Tibial artery (tissue), 4 donors: ENCODE data around the gene DDHD1.
A peak's percentile ranks its signal among the peaks of the same experiment; 100 is the strongest.

Experiments
- DNase-seq, 2 donors: peaks; one replicate each; pipeline ENCODE4 v3.0.0-alpha.2; 2019
- H3K27ac ChIP-seq, 2 donors: fragments of 200-600 bp; sonication (generic) in 1 of 2; 1 replicate in 1 of 2; 2 replicates in 1 of 2; pipeline ENCODE4 v1.5.1; 2018 to 2019; ENCODE audit warnings: mild to moderate bottlenecking in 1 of 2
- H3K27me3 ChIP-seq, 2 donors: fragments of 200-600 bp; sonication (generic) in 1 of 2; one replicate each; pipeline versions ENCODE4 v1.5.1 to v1.6.0; 2016 to 2019
- H3K36me3 ChIP-seq, 3 donors: fragments of 200-600 bp; sonication (generic) in 2 of 3; one replicate each; pipeline ENCODE4 v1.5.1; 2016 to 2019; ENCODE audit warnings: mild to moderate bottlenecking in 2 of 3
- H3K4me1 ChIP-seq, 4 donors: fragments of 200-600 bp; sonication (generic) in 2 of 4; 1 replicate in 3 of 4; 2 replicates in 1 of 4; pipeline ENCODE4 v1.5.1; 2016 to 2019
- H3K4me3 ChIP-seq, 2 donors: fragments of 200-600 bp; sonication (generic) in 1 of 2; 1 replicate in 1 of 2; 2 replicates in 1 of 2; pipeline ENCODE4 v1.5.1; 2018 to 2019; ENCODE audit warnings: mild to moderate bottlenecking in 2 of 2
- H3K9me3 ChIP-seq, 3 donors: fragments of 200-600 bp; sonication (generic) in 1 of 3; one replicate each; pipeline ENCODE4 v1.5.1; 2016 to 2019
- CTCF ChIP-seq, 2 experiments: fragments of 200-600 bp in 1 of 2; fragments of 450-650 bp in 1 of 2; IDR thresholded peaks; one replicate each; pipeline ENCODE4 v1.5.1; 2017 to 2019; ENCODE audit warnings: antibody characterized with exemption in 2 of 2, mild to moderate bottlenecking in 1 of 2, moderate library complexity in 1 of 2
- intact Hi-C: fragments of 100-400 bp; cut with DNase I; formaldehyde crosslinking; loops from one replicate; pipeline ENCODE4 v1.15.0; 2023; ENCODE audit warnings: low total_unique reads

Gene DDHD1

GRCh38 chr14:53038629-53039028, 114.5 kb downstream of the DDHD1 start:
- Histone ChIP-seq H3K9me3 (no peaks in the 10 kb centered on the region), H3K27me3 (no peaks in the 10 kb centered on the region), H3K4me3 (no peak overlapping the region), H3K36me3 (peaks cover 0 to 11% (median 5%) of the 10 kb centered on the region in 3 donors), H3K27ac (no peak overlapping the region), H3K4me1 (peaks cover 0 to 35% (median 9%) of the 10 kb centered on the region in 4 donors)
- TF ChIP-seq CTCF (IDR thresholded peaks at IDR 0.05), result no peak
- DNase-seq, result no peak
- intact Hi-C loops, result no loop called here

- DNase-seq, result no peak
Observed at GRCh38 chr14:53037016-53037415, 116.1 kb downstream of the DDHD1 start.

GRCh38 chr14:53035336-53036210, 117.5 kb downstream of the DDHD1 start:
- no peak overlapping the region for H3K4me3 ChIP-seq
- peaks cover 0 to 11% (median 5%) of the 10 kb centered on the region in 3 donors for H3K36me3 ChIP-seq
- intact Hi-C loops, result no loop called here
- peaks cover 0 to 42% (median 17%) of the 10 kb centered on the region in 4 donors for H3K4me1 ChIP-seq
- H3K27ac ChIP-seq, result peak overlapping the region in 1 of 2 donors; percentile 7
- H3K9me3 ChIP-seq, result no peaks in the 10 kb centered on the region
- no peak for DNase-seq
- H3K27me3 ChIP-seq, result no peaks in the 10 kb centered on the region
- no peak for TF ChIP-seq CTCF (IDR thresholded peaks at IDR 0.05)

More at GRCh38 chr14:53037016-53037415, 116.1 kb downstream of the DDHD1 start:
- no peak for TF ChIP-seq CTCF (IDR thresholded peaks at IDR 0.05)
- H3K4me1 ChIP-seq, result peaks cover 0 to 34% (median 14%) of the 10 kb centered on the region in 4 donors
- no peak overlapping the region for H3K4me3 ChIP-seq
- peaks cover 0 to 11% (median 5%) of the 10 kb centered on the region in 3 donors for H3K36me3 ChIP-seq
- no peaks in the 10 kb centered on the region for H3K9me3 ChIP-seq
- H3K27ac ChIP-seq, result no peak overlapping the region
- no peaks in the 10 kb centered on the region for H3K27me3 ChIP-seq
- intact Hi-C loops, result no loop called here

DNA sequence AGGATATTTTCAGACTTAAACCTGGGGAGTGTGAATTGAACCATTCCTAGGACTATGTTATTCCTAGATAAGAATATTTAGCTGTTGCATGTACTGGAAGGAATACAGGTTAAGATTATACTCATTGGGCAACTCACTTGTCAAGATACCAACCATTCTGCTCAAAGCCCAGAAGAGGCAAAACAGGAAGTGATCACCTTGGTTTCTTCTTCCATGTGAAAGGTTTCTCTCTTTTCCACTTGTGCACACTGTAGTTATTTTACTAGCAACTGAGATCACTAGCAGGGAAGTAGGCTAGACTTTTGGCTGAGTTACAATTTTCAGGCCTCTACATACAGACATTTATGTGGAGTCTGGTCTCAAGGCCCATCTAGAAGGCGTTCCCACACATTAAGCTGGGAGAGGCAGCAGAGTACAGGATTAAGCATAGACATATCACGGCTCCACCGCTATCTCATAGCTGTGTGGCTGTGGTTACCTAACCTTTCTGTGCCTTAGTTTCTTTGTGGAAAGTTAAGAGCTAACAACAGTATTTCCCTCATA, 118.4 kb downstream of the DDHD1 start:
- H3K27me3 ChIP-seq, result no peaks in the 10 kb centered on the region
- no peak for TF ChIP-seq CTCF (IDR thresholded peaks at IDR 0.05)
- H3K36me3 ChIP-seq, result peaks cover 0 to 11% (median 5%) of the 10 kb centered on the region in 3 donors
- no peaks in the 10 kb centered on the region for H3K9me3 ChIP-seq
- peaks cover 0 to 42% (median 17%) of the 10 kb centered on the region in 4 donors for H3K4me1 ChIP-seq
- H3K4me3 ChIP-seq, result no peak overlapping the region
- intact Hi-C loops, result no loop called here
- no peak for DNase-seq
- H3K27ac ChIP-seq, result no peak overlapping the region

DNA sequence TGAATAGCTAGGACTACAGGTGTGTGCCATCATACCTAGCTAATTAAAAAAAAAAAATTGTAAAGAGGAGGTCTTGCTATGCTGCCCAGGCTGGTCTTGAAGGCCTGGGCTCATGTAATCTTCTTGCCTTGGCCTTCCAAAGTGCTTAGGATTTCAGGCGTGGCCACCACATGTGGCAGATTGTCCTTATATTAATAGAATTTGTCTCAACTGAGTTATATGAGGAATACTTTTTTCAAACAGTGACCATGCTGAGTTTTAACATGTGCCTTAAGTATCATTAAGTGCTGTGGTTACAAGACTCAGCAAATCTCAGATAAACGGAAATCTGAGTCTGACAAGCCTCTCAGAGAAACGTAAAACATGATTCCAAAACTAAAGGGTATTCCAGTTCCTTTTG, 119.1 kb downstream of the DDHD1 start:
- Histone ChIP-seq H3K4me3 (no peak overlapping the region), H3K27ac (no peak overlapping the region), H3K9me3 (no peaks in the 10 kb centered on the region), H3K36me3 (peaks cover 0 to 5% (median 2%) of the 10 kb centered on the region in 3 donors), H3K27me3 (no peaks in the 10 kb centered on the region), H3K4me1 (peaks cover 0 to 42% (median 17%) of the 10 kb centered on the region in 4 donors)
- intact Hi-C loops, result no loop called here
- TF ChIP-seq CTCF (IDR thresholded peaks at IDR 0.05), result no peak
- no peak for DNase-seq
